Measurements from ENCODE around the gene POC5. TPM values are rescaled to one million over a fixed set of nuclear protein-coding genes. Genes with fewer than 3 reads are reported as not detected.

The POC5 gene
- total and polyA plus RNA-seq, 2 of the 8 experiments (the other 6 are each of a cell fraction or from before 2014, with no cell fraction given), result 11.2 to 12.1 TPM

DNA sequence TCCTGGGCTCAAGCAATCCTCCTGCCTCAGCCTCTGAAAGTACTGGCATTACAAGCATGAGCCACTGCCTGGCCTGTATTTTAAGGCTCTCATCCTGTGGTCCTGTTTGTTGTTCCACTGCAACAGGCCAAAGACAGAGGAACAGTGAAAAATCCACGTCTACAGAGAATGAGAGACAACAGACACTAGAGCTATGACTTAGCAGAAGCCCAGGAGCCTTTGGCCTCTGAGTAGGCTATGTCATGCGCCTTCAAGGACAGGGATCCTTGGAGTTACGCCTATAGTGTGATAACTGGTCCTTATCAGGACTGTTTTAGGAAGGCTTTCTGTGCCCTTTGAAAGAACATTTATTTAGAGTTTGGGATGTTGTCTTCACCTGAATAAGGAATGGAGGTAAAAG, 10.5 kb downstream of the POC5 start:
- no peaks in the 10 kb centered on the region for H3K23me2 ChIP-seq (ENCODE audit: low read depth, low read length)
- no peak overlapping the region for H2BK5ac ChIP-seq (ENCODE audit: low read depth, low read length)
- H3K4me3 ChIP-seq (ENCODE audit: extremely low read depth in 1 of 4, insufficient read depth in 2 of 4, low read depth in 3 of 4, low read length in 4 of 4), result no peak overlapping the region
- no peak overlapping the region for H3K14ac ChIP-seq (ENCODE audit: insufficient read length)
- no peak overlapping the region for H4K8ac ChIP-seq (ENCODE audit: extremely low read depth, insufficient read depth, low read length)
- no peak overlapping the region for H3K18ac ChIP-seq (ENCODE audit: extremely low read depth, low read length)
- ChIA-PET POLR2A (ENCODE audit: partially characterized antibody) (no interaction called here), CTCF (ENCODE audit: partially characterized antibody) (interaction anchor here (0.7 kb wide), 1 partner anchor 26 kb away, joined by 3 read pairs; no protein-coding TSS in a partner anchor)
- H2BK20ac ChIP-seq (ENCODE audit: low read length), result no peak overlapping the region
- TF ChIP-seq RXRA (IDR thresholded peaks at IDR 0.05; ENCODE audit: insufficient read depth, low read depth, low read length), result no peak
- H2AFZ ChIP-seq (ENCODE audit: low read length), result no peak overlapping the region
- no peak overlapping the region for H3K23ac ChIP-seq (ENCODE audit: insufficient read length)
- no peaks in the 10 kb centered on the region for H3K27me3 ChIP-seq (replicated peaks in 1 of 4; ENCODE audit: control insufficient read depth in 3 of 4, extremely low read depth in 1 of 4, insufficient read depth in 3 of 4, low read length in 3 of 4)
- H3K27ac ChIP-seq (ENCODE audit: low read depth, low read length), result no peak overlapping the region
- no peak overlapping the region for H2BK12ac ChIP-seq (ENCODE audit: low read depth, low read length)
- H3K4me1 ChIP-seq (replicated peaks in 1 of 4; ENCODE audit: control insufficient read depth in 3 of 4, insufficient read depth in 4 of 4, low read length in 3 of 4), result no peaks in the 10 kb centered on the region
- no peak overlapping the region for H4K5ac ChIP-seq (ENCODE audit: insufficient read length, low read depth, low read length)
- 65% methylated on average over 3 of the region's 3 CpGs; no CpG with 5 or more reads in 1 of the 2 experiments for WGBS, 2 experiments (ENCODE audit: extremely low coverage in 1 of 2, insufficient coverage in 1 of 2, insufficient read length in 1 of 2, insufficient replicate concordance in 2 of 2, low coverage in 1 of 2, low lambda C conversion rate in 2 of 2, missing lambda C conversion rate in 1 of 2)
- H2BK120ac ChIP-seq (replicated peaks; ENCODE audit: low read depth, low read length), result no peak overlapping the region
- no peaks in the 10 kb centered on the region for H3K79me1 ChIP-seq (ENCODE audit: low read depth, low read length)
- H3K36me3 ChIP-seq (ENCODE audit: control insufficient read depth in 2 of 4, insufficient read depth in 4 of 4, low read length in 3 of 4), result peaks cover 4 to 20% (median 9%) of the 10 kb centered on the region in 4 experiments; a peak in 7 of 8 replicates
- no peak overlapping the region for H2AK5ac ChIP-seq (ENCODE audit: low read depth, low read length)
- no peak overlapping the region for H3K9ac ChIP-seq (replicated peaks in 1 of 4; ENCODE audit: extremely low read depth in 1 of 4, low read depth in 3 of 4, low read length in 3 of 4)
- no peak overlapping the region for H2BK15ac ChIP-seq (ENCODE audit: low read length)
- no peak overlapping the region for H3K4ac ChIP-seq (replicated peaks; ENCODE audit: insufficient read length, low read depth, low read length)
- H3K9me3 ChIP-seq (ENCODE audit: insufficient read depth in 2 of 2, low read depth in 1 of 2, low read length in 1 of 2), result no peaks in the 10 kb centered on the region
- H4K20me1 ChIP-seq (replicated peaks in 1 of 2; ENCODE audit: control insufficient read depth in 1 of 2, insufficient read depth in 2 of 2, low read length in 2 of 2), result peaks cover 0 to 2% of the 10 kb centered on the region in 2 experiments
- H4K91ac ChIP-seq (replicated peaks; ENCODE audit: insufficient read length, low read length), result no peak overlapping the region
- no peak overlapping the region for H3K56ac ChIP-seq (replicated peaks; ENCODE audit: insufficient read length, low read depth, low read length)
- DNase-seq (ENCODE audit: low read depth in 1 of 2, low spot score in 2 of 2), result no peak
- FAIRE-seq, result no peak
- H3K79me2 ChIP-seq (ENCODE audit: control insufficient read depth in 1 of 2, insufficient read depth in 2 of 2, low read length in 2 of 2), result no peaks in the 10 kb centered on the region
- no peak overlapping the region for H3K4me2 ChIP-seq (ENCODE audit: insufficient read depth in 1 of 2, low read depth in 2 of 2, low read length in 2 of 2)

Measured in H1 (cell line).